HG02943 (cell line): ENCODE measurements around the gene FAXDC2.
"Not testable (repeated sequence)": the region's sequence is repeated elsewhere in the genome, so short reads cannot be mapped to it uniquely, and the experiment has no call there.

Experiments
- ATAC-seq: cut with Tn5 transposase; IDR thresholded peaks from one replicate; pipeline ENCODE4 v1.9.1; 2021; ENCODE audit warnings: mild to moderate bottlenecking, low read depth, moderate library complexity; ENCODE audit not compliant: unreplicated experiment

Gene FAXDC2

GRCh38 chr5:154835701-154836052, 14.7 kb downstream of the FAXDC2 start:
- ATAC-seq = not testable (repeated sequence)

DNA sequence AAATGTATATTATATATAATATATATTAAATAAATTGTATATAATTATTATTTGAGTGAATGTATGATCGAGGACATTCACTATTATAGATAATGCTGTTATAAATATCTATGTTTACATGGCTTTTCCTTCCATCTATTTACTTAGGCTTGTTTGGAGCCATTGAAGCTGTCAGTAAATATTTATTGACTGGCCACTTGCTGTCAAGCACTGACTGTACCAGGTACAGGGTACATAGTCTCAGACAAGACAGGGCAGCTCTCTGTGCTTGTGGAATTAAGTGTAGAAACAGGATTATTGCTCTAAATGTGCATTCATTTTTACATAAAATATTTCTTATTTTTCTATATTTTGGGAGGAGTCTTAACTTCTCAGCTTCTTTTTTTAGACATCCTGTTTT, 16.4 kb downstream of the FAXDC2 start:
- ATAC-seq = no peak

DNA sequence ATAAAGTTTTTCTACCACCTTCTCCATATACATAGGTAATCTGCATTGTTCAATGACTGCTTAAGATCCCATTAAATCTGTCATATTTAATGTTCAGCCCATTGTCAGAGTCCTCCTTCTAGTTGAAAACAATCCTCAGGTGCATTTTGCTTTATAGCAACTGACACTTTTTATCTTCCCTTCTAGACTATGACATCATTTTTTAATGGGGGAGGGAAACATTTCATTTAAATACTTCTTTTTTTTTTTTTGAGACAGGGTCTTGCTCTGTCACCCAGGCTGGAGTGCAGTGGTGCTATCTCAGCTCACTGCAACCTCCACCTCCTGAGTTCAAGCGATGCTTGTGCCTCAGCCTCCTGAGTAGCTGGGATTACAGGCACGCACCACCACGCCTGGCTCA, 17.6 kb downstream of the FAXDC2 start:
- ATAC-seq = not testable (repeated sequence)

- no peak for ATAC-seq
Observed at GRCh38 chr5:154831451-154831850, 19.0 kb downstream of the FAXDC2 start.

GRCh38 chr5:154830596-154830995, 19.8 kb downstream of the FAXDC2 start:
- ATAC-seq = no peak

DNA sequence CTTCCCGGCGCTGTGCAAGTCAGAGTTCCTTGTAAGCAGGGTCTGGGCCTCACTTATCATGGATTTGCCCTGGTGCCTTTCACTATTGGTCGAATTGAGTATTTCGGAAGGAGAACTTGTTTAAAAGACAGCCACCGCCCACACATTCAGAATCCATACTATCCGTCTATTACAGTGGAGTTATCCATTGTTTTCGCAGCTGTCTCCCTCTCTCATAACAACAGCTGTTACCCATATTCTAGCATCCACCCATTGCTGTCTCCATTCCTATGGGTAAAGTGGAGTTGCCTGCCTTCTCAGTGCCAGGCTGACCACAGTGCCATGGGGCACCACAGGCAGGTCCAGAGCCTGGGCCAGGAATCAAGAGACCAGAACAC, 20.2 kb downstream of the FAXDC2 start:
- no peak for ATAC-seq

- ATAC-seq = no peak
Observed at GRCh38 chr5:154829589-154830218, 20.7 kb downstream of the FAXDC2 start.

DNA sequence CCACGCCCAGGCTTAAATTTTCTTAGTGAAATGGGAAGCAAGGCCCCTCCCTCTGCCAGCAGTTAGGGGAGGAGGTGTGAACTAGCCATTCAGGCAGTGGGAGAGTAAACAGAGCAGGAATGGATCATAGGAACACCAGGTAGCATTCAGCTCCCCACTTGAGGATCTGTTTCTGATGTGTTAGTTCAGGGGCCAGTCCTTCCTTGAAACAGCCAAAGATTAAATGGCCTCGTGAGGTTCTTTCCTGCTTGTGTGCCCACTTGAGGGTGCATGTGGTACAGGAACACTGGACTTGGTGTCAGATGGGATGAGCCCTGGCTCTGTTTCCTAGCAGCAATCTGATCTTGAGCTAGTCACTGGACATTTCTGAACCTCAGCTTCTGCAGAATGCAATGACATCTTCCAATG, 21.2 kb downstream of the FAXDC2 start:
- ATAC-seq = no peak

DNA sequence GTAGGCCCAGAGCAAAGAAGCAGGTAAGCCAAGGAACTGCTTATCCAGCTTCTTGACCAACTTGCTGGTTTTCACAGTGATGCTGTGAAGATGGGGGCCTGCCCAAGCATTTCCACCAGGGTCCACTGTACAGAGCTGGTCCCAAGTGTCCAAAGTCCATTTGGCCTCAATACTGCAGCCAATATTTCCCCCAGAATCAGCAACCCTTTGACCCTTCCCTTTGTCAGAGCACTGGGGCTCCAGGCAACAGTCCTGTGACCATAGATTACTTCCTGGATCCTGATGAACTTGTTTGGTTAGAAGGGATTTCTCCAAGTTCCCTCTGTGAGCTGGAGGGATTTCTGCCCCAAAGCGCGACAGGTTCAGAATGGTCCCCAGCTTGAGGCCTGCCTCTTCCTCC, 26.3 kb downstream of the FAXDC2 start:
- no peak for ATAC-seq

GRCh38 chr5:154823605-154824004, 26.8 kb downstream of the FAXDC2 start:
- ATAC-seq = no peak

- not testable (repeated sequence) for ATAC-seq
Observed at GRCh38 chr5:154822896-154823295, 27.5 kb downstream of the FAXDC2 start.

DNA sequence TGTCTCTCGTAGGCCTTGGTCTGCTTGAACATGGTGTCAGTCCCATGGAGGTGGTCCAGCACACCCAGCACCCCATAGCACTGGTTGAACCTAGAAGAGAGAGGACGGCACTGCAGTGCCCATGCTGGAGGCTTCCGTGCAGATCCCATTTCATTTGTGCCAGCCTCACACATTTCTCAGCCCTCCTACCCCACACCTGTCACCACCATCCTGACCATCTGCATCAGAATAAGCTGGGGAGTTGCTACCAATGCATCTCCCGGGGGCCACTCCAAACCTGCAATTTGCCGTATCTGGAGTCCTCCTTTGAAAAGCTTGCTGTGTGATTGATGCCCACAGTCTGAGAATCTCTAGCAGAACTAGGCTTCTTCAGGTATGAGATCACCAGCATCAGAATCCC, 30.0 kb downstream of the FAXDC2 start:
- ATAC-seq = no peak

DNA sequence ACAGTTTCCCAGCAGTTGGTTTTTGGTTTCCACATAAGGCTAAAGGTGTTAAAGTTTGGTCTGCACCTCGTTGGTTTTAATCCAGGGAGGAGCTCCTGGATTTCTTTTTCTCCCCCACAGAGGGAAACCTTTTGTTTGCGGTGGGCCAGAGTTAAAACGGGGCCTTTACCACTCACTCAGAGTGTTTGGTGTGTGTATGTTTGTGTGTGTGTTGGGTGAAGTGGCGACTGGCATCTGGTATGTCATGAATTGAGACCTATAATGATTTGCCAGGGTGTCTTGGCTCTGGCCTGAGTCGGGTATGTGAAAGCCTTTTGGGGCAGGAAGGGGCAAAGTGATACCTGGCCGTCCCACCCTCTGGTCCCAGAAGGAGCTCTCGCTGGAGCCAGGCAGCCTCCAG, 30.9 kb downstream of the FAXDC2 start:
- no peak for ATAC-seq

- no peak for ATAC-seq
Observed at GRCh38 chr5:154818471-154819116, 31.8 kb downstream of the FAXDC2 start.

GRCh38 chr5:154817815-154818214, 32.6 kb downstream of the FAXDC2 start:
- no peak for ATAC-seq

DNA sequence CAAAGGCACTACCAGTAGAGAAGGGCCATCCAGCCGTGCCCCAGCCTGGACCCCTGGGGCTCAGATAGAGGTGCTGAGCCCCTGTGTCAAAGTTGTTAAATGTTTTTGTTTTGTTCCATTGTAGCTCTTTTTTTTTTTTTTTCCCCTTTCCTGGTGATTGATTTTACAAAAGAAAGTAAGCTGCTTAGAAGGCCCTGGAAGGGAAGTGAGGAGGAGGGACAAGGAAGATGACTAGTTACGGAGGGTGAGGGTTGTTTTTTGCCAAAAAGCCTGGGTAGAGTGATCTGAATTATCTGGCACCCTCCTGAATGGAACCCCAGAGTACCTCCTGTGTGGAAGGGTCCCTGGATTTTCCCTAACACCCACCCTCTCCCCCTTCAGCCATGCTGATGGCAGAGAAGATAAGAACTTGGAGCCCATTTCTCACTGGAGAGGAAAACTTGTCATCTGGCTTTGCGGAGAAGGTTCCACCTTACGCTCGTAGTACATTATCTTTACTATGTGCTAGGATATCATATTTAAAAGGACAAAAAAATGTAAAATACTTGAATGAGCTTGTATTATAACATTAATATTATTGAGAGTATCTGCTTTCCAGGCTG, 33.4 kb downstream of the FAXDC2 start:
- no peak for ATAC-seq

DNA sequence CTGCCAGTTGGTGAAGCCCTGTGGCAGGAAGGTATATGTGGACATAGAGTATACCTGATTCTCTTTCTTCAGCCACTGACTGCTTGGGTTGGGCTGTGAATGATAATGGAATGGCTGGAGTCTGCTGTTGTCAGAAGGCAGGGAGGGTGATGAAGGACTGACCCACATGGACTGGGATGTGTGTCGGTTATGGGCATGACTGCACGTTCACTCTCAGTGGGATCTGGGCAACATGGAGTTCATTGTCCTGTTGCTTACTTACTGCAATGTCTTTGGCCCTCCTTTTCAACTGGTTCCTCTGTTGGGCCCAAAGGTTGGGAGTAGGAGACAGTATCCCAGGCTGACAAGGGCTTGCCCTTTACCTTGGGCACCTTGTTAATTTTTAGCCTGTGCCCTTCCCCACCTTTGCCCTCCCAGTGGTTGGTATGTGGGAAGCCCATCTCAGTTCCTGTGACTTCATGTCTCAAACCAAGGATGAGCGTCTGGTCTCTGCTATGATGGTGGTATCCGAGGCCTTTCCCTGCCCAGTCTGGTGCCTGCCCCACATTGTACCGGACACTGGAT, 34.6 kb downstream of the FAXDC2 start:
- ATAC-seq = no peak

DNA sequence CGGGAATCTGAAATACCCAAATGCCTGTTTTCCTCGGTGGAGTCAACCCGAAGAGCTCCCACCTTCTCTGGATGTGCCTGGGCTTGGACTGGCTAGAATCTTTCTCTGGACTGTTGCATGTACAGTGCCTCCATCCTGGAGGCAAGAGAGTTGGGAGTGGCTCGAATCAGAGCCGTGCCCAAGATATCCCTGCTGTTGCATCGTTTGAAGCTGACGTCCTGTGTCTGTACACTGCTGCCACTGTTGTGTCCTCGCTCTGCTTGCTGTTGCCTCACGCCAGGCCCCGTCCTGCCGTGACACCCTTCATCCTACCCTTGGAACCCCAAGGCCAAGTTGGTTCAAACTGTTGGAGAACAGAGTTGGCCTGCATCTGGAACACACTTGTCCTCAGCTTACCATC, 35.4 kb downstream of the FAXDC2 start:
- ATAC-seq = no peak

- ATAC-seq = no peak
Observed at GRCh38 chr5:154813736-154814135, 36.7 kb downstream of the FAXDC2 start.

- no peak for ATAC-seq
Observed at GRCh38 chr5:154813158-154813557, 37.2 kb downstream of the FAXDC2 start.

DNA sequence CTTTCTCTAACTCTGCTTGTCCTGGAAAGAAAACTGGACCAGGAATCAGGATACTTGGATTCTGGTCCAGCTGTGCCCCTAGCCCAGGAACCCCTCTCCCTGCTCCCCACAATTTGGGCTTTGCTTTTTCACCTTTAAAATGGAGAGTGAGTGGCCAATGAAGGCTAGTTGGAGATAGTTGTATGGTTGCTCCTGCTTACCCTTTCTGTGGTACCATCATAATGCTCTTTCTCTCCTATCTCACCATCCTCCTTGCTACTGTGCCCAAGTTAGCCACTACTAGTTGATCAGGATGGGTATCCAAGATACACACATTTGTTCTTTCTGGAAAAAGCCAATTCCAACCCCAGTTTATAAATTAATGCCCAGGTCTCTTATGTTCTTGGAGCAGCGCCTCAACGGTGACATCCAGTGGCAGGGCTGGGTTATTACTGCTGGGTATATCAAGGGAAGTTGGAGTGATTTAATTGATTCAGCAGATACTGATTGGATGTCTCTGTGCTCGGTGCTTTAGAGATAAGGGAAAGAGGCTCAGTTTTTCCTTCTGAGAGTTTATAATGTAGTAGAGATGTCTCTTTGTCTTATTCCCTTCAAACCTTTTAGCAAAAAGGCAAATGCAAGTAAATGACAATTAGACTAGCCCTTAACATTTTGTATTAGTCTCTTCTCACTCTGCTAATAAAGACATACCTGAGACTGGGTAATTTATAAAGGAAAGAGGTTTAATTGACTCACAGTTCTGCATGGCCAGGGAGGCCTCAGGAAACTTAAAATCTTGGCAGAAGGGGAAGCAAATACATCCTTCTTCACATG, 38.5 kb downstream of the FAXDC2 start:
- no peak for ATAC-seq
